Osteoblast (primary cell): ENCODE results near the gene ANKRD44. TPM values are rescaled to one million over a fixed set of nuclear protein-coding genes. Genes with fewer than 3 reads are reported as not detected.
A peak's percentile ranks its signal among the peaks of the same experiment; 100 is the strongest.

Experiments used
- DNase-seq: peaks from one replicate; pipeline ENCODE4 v3.0.0; 2011; ENCODE audit warnings: low spot score, mixed read lengths; ENCODE audit not compliant: insufficient read length; ENCODE audit errors: missing footprints
- H2AFZ ChIP-seq: 2 replicates; pipeline ENCODE4 v1.6.0; 2011; ENCODE audit warnings: mild to moderate bottlenecking, low read length
- H3K27ac ChIP-seq: 2 replicates; pipeline ENCODE4 v1.5.1; 2011; ENCODE audit warnings: mild to moderate bottlenecking, low read depth, low read length, moderate library complexity
- H3K27me3 ChIP-seq: 2 replicates; pipeline ENCODE4 v1.6.0; 2012; ENCODE audit warnings: mild to moderate bottlenecking, control low read depth, inconsistent platforms, low read length, moderate library complexity; ENCODE audit not compliant: insufficient read depth
- H3K36me3 ChIP-seq: 2 replicates; pipeline ENCODE4 v1.5.1; 2011; ENCODE audit warnings: mild to moderate bottlenecking, low read length, control low read depth, moderate library complexity; ENCODE audit not compliant: insufficient read depth
- H3K4me1 ChIP-seq: 2 replicates; pipeline ENCODE4 v1.5.1; 2011; ENCODE audit warnings: mild to moderate bottlenecking, low read length, control low read depth, moderate library complexity; ENCODE audit not compliant: insufficient read depth
- H3K4me2 ChIP-seq: 2 replicates; pipeline ENCODE4 v1.6.0; 2011; ENCODE audit warnings: mild to moderate bottlenecking, low read length; ENCODE audit not compliant: insufficient read depth
- H3K4me3 ChIP-seq: fragments of 200-600 bp; sonication (generic); 3 replicates; pipeline ENCODE4 v1.5.1; 2012; ENCODE audit warnings: mild to moderate bottlenecking, low read length, inconsistent platforms; ENCODE audit not compliant: insufficient read depth
- H3K79me2 ChIP-seq: 2 replicates; pipeline ENCODE4 v1.6.0; 2012; ENCODE audit warnings: mild to moderate bottlenecking, low read length, control low read depth, inconsistent platforms; ENCODE audit not compliant: insufficient read depth
- H3K9me3 ChIP-seq: 2 replicates; pipeline ENCODE4 v1.5.1; 2011; ENCODE audit warnings: low read depth, low read length, control low read depth
- H4K20me1 ChIP-seq: 2 replicates; pipeline ENCODE4 v1.6.0; 2012; ENCODE audit warnings: mild to moderate bottlenecking, low read length, control low read depth; ENCODE audit not compliant: insufficient read depth
- CTCF ChIP-seq: IDR thresholded peaks from 2 replicates; pipeline ENCODE4 v1.5.1; 2011; ENCODE audit warnings: mild to moderate bottlenecking, low read depth, low read length, moderate library complexity; ENCODE audit errors: extremely low read depth
- total RNA-seq: library from RNA; depleted of rRNA; stranded (reverse); fragments of >200 nt; gene quantifications from 2 replicates; pipeline ENCODE4 v1.2.3, GENCODE V29; 2012

Gene ANKRD44
- total RNA-seq, 1 donor = 44.5 TPM

DNA sequence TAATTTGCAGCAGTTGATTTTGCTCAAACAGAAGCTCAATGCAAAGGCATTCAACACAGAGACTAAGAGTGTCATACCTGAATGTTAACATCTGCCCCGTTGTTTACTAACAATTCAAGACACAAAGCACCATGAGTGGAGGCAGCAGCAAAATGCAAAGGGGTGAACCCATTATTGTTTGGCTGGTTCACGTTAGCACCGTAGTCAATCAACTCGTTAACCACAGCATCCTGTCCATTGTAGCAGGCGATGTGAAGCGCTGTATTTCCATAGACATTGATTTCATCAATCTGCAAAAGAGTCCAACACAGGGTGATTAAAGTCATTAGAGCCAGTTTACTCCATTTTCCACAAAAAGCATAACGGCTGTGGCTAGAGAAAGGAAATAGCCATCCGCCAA lies 189.3 kb downstream of the ANKRD44 start:
- Histone ChIP-seq H3K4me2 (no peak overlapping the region), H4K20me1 (no peaks in the 10 kb centered on the region), H3K4me1 (peaks cover 6% of the 10 kb centered on the region), H3K9me3 (no peaks in the 10 kb centered on the region), H3K36me3 (no peaks in the 10 kb centered on the region), H2AFZ (no peak overlapping the region), H3K27me3 (no peaks in the 10 kb centered on the region), H3K79me2 (no peaks in the 10 kb centered on the region), H3K27ac (no peak overlapping the region), H3K4me3 (no peak overlapping the region)
- DNase-seq = no peak
- TF ChIP-seq CTCF = no peak

DNA sequence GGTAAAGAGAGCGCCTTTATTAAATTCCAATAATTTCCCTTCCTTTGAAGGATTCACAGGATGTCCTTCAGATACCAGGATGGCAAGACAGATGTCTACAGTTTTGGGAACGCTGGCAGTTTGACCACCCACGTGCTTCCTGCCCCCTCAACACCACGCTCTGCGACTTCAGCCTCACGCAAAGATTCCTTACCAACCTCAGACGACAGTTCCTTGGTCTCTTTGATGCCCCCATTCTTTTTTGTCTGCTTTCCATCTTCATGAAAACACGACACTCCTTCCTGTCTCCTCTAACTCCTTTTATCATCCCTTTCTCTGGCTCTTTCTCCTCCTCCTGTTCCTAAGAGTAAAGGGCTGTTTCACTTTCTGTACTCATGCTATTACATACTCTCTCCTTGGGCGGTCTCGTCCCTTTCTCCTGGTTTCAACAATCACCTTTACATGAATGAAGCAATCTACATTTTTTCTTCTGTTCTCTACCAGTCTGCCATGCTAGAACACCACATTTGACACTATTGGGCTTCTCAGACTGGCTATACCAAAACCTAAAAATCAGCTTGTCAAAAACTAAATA lies 194.2 kb downstream of the ANKRD44 start:
- Histone ChIP-seq H3K4me1 (no peaks in the 10 kb centered on the region), H3K9me3 (no peaks in the 10 kb centered on the region), H3K36me3 (no peaks in the 10 kb centered on the region), H4K20me1 (no peaks in the 10 kb centered on the region), H3K4me3 (no peak overlapping the region), H3K27ac (no peak overlapping the region), H2AFZ (no peak overlapping the region), H3K27me3 (no peaks in the 10 kb centered on the region), H3K4me2 (no peak overlapping the region), H3K79me2 (no peaks in the 10 kb centered on the region)
- no peak for DNase-seq
- TF ChIP-seq CTCF = no peak

DNA sequence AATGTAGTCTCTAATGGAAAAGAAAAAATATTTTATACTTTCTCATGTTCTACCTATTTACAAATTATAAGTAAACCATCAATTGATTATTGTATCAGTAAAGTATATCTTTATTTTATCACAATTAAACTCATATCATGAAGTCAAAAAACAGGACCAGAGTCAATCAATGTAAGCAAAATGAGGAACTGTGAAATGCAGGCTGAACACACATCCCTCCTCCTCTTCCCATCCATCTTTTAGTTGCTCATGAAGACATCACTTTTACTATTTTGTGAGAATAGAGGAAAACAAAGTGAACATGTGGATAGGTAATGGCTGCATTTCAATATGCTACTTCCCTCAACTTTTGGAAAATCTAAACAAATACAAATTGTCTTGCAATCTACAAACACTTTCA lies 195.3 kb downstream of the ANKRD44 start:
- H3K4me1 ChIP-seq = no peaks in the 10 kb centered on the region
- H4K20me1 ChIP-seq = no peaks in the 10 kb centered on the region
- no peak overlapping the region for H3K4me3 ChIP-seq
- no peaks in the 10 kb centered on the region for H3K9me3 ChIP-seq
- H3K4me2 ChIP-seq = no peak overlapping the region
- H3K27me3 ChIP-seq = no peaks in the 10 kb centered on the region
- DNase-seq = no peak
- no peaks in the 10 kb centered on the region for H3K79me2 ChIP-seq
- no peaks in the 10 kb centered on the region for H3K36me3 ChIP-seq
- H2AFZ ChIP-seq = no peak overlapping the region
- no peak for TF ChIP-seq CTCF
- H3K27ac ChIP-seq = no peak overlapping the region

DNA sequence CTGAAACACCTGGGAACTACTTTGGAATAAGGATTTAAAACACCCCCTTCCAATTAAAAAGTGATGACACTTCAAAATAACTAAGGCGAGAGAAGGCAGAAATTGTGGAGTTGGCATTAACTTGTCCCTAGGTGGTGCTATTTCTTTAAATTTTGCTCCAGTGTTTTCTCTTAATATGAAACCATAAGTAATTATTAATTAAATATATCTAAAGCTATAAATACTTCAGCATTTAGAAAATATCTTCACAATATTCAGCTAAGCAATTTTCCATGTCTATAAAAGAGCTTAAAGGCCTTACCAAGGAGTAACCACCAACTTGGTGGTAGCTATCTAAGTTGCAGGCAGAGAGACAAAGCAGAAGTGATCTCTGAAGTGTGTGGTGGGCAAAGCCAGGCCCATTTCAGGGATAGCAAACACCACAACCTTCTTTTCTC lies 197.3 kb downstream of the ANKRD44 start:
- no peaks in the 10 kb centered on the region for H3K36me3 ChIP-seq
- H3K4me1 ChIP-seq = peaks cover 15% of the 10 kb centered on the region
- DNase-seq = peak; percentile 86
- H3K4me2 ChIP-seq = no peak overlapping the region
- no peak overlapping the region for H2AFZ ChIP-seq
- H3K4me3 ChIP-seq = no peak overlapping the region
- no peak overlapping the region for H3K27ac ChIP-seq
- no peaks in the 10 kb centered on the region for H3K27me3 ChIP-seq
- no peaks in the 10 kb centered on the region for H3K9me3 ChIP-seq
- H3K79me2 ChIP-seq = no peaks in the 10 kb centered on the region
- H4K20me1 ChIP-seq = no peaks in the 10 kb centered on the region
- peak; percentile 66 for TF ChIP-seq CTCF
